ENCODE results near the gene SRP9. TPM values are rescaled to one million over a fixed set of nuclear protein-coding genes. Genes with fewer than 3 reads are reported as not detected.
"Not testable (repeated sequence)": the region's sequence is repeated elsewhere in the genome, so short reads cannot be mapped to it uniquely, and the experiment has no call there.

Gene SRP9
- total RNA-seq, 1 experiment from 2014 or later, result 282 TPM

DNA sequence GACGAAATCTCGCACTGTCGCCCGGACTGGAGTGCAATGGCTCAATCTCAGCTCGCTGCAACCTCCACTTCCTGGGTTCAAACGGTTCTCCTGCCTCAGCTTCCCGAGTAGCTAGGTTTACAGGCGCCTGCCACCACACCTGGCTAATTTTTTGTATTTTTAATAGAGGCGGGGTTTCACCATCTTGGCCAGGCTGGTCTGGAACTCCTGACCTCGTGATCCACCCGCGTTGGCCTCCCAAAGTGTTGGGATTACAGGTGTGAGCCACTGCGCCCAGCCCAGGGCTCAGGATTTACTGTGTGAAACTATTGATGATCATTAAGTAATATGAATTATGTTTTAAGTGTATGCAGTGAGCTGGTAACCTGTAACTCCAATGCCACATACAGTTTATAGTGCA, 1.5 kb downstream of the SRP9 start:
- H3K27me3 ChIP-seq (ENCODE audit: control insufficient read depth, insufficient read depth, low read length); ATAC-seq; H3K9me3 ChIP-seq (ENCODE audit: control insufficient read depth, insufficient read depth, low read depth, low read length); DNase-seq (ENCODE audit: low read depth, low spot score); BruUV-seq (replicated peaks); CTCF ChIA-PET: not testable (repeated sequence)
- H3K4me3 ChIP-seq (ENCODE audit: low read depth in 2 of 2, low read length in 2 of 2), result peak overlapping the region; percentile 92 to 98
- peaks cover 21% of the 10 kb centered on the region for H3K36me3 ChIP-seq (ENCODE audit: control insufficient read depth, insufficient read depth, low read length)
- in situ Hi-C loops (cut with HindIII; ENCODE audit: low pct_unique_long_range_greater_than_20kb, low sequenced_read_pairs) (loop anchor here (10.0 kb wide), 1 partner anchor 224 kb away; no protein-coding TSS in a partner anchor), intact Hi-C loops (cut with micrococcal nuclease; ENCODE audit: unreplicated experiment) (loop anchor here (5.0 kb wide), 2 partner anchors 68 to 198 kb away; no protein-coding TSS in a partner anchor)
- POLR2A ChIA-PET, result interaction anchor here (0.6 kb wide), 1 partner anchor 1458 kb away, joined by 5 read pairs; no protein-coding TSS in a partner anchor
- peak overlapping the region; percentile 97 for H3K27ac ChIP-seq (ENCODE audit: low read length)
- peaks cover 24% of the 10 kb centered on the region; the same call in 1 of the 2 replicates for H3K4me1 ChIP-seq (ENCODE audit: control insufficient read depth, insufficient read depth, low read length)

DNA sequence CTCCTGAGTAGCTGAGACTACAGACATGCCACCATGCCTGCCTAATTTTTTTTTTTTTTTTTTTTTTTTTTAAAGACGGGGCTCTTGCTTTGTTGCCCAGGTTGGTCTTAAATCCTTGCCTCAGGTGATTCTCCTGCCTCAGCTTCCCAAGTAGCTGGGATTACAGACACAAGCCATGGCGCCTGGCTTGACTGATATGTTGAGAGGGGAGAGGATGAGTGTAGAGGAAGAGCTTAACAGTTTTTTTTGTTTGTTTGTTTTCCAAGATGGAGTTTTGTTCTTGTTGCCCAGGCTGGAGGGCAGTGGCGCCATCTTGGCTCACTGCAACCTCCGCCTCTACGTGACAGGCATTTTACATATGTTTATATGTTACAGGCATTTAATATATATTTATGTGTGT, 2.5 kb downstream of the SRP9 start:
- Histone ChIP-seq H3K4me1 (ENCODE audit: control insufficient read depth, insufficient read depth, low read length) (peaks cover 24% of the 10 kb centered on the region; the same call in 1 of the 2 replicates), H3K9me3 (ENCODE audit: control insufficient read depth, insufficient read depth, low read depth, low read length) (no peaks in the 10 kb centered on the region), H3K36me3 (ENCODE audit: control insufficient read depth, insufficient read depth, low read length) (peaks cover 21% of the 10 kb centered on the region), H3K27ac (ENCODE audit: low read length) (peak overlapping the region; percentile 97), H3K27me3 (ENCODE audit: control insufficient read depth, insufficient read depth, low read length) (no peaks in the 10 kb centered on the region), H3K4me3 (ENCODE audit: low read depth in 2 of 2, low read length in 2 of 2) (no peak overlapping the region)
- ATAC-seq, result no peak
- intact Hi-C loops (cut with micrococcal nuclease; ENCODE audit: unreplicated experiment), result no loop called here
- no peak for DNase-seq (ENCODE audit: low read depth, low spot score)
- ChIA-PET POLR2A (no interaction called here), CTCF (interaction anchor here (1.0 kb wide), 1 partner anchor 23 kb away, joined by 4 read pairs; no protein-coding TSS in a partner anchor)
- TF ChIP-seq POLR2AphosphoS5 (IDR thresholded peaks at IDR 0.05; ENCODE audit: low read depth, low read length) (no peak), TCF7L2 (IDR thresholded peaks at IDR 0.05; ENCODE audit: low read depth, low read length) (no peak)
- in situ Hi-C loops (cut with HindIII; ENCODE audit: low pct_unique_long_range_greater_than_20kb, low sequenced_read_pairs), result no loop called here
- BruUV-seq (replicated peaks), result no TSS peak

DNA sequence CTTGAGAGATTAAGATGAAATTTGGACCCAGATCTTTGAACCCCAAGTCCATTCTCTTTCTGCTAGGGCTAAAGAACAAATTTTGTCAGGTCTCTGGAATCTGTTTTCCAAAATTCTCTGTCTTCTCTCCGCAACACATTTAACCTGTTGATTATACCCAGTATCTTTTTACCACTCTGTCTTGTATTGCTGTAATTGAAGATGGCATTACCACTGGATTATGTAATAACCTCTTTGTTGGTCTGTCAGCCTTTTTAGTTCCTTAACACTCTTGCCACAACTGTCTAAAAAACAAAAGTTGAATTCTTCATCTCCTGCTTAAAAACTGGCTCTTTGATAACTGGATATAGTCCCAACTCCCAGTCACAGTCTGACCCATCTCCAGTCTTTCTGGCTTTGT, 3.0 kb downstream of the SRP9 start:
- no peak for DNase-seq (ENCODE audit: low read depth, low spot score)
- Histone ChIP-seq H3K36me3 (ENCODE audit: control insufficient read depth, insufficient read depth, low read length) (peaks cover 21% of the 10 kb centered on the region), H3K4me3 (ENCODE audit: low read depth in 2 of 2, low read length in 2 of 2) (no peak overlapping the region), H3K27me3 (ENCODE audit: control insufficient read depth, insufficient read depth, low read length) (no peaks in the 10 kb centered on the region), H3K27ac (ENCODE audit: low read length) (no peak overlapping the region), H3K4me1 (ENCODE audit: control insufficient read depth, insufficient read depth, low read length) (peaks cover 24% of the 10 kb centered on the region; the same call in 1 of the 2 replicates), H3K9me3 (ENCODE audit: control insufficient read depth, insufficient read depth, low read depth, low read length) (no peaks in the 10 kb centered on the region)
- no peak for ATAC-seq
- CTCF ChIA-PET, result interaction anchor here (1.0 kb wide), 1 partner anchor 23 kb away, joined by 4 read pairs; no protein-coding TSS in a partner anchor
- BruUV-seq (replicated peaks), result no TSS peak
- POLR2A ChIA-PET, result no interaction called here
- intact Hi-C loops (cut with micrococcal nuclease; ENCODE audit: unreplicated experiment), result no loop called here
- TF ChIP-seq, protein P1, sequence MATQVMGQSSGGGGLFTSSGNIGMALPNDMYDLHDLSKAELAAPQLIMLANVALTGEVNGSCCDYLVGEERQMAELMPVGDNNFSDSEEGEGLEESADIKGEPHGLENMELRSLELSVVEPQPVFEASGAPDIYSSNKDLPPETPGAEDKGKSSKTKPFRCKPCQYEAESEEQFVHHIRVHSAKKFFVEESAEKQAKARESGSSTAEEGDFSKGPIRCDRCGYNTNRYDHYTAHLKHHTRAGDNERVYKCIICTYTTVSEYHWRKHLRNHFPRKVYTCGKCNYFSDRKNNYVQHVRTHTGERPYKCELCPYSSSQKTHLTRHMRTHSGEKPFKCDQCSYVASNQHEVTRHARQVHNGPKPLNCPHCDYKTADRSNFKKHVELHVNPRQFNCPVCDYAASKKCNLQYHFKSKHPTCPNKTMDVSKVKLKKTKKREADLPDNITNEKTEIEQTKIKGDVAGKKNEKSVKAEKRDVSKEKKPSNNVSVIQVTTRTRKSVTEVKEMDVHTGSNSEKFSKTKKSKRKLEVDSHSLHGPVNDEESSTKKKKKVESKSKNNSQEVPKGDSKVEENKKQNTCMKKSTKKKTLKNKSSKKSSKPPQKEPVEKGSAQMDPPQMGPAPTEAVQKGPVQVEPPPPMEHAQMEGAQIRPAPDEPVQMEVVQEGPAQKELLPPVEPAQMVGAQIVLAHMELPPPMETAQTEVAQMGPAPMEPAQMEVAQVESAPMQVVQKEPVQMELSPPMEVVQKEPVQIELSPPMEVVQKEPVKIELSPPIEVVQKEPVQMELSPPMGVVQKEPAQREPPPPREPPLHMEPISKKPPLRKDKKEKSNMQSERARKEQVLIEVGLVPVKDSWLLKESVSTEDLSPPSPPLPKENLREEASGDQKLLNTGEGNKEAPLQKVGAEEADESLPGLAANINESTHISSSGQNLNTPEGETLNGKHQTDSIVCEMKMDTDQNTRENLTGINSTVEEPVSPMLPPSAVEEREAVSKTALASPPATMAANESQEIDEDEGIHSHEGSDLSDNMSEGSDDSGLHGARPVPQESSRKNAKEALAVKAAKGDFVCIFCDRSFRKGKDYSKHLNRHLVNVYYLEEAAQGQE (IDR thresholded peaks at IDR 0.05; ENCODE audit: insufficient read depth in 1 of 2, low read depth in 2 of 2, low read length in 1 of 2), result no peak
- no peak for TF ChIP-seq TCF7L2 (IDR thresholded peaks at IDR 0.05; ENCODE audit: low read depth, low read length)
- no peak for TF ChIP-seq SIN3A (IDR thresholded peaks at IDR 0.05; ENCODE audit: borderline replicate concordance, insufficient read depth, low read depth, low read length)
- no peak for TF ChIP-seq POLR2AphosphoS5 (IDR thresholded peaks at IDR 0.05; ENCODE audit: low read depth, low read length)
- TF ChIP-seq, protein P2, sequence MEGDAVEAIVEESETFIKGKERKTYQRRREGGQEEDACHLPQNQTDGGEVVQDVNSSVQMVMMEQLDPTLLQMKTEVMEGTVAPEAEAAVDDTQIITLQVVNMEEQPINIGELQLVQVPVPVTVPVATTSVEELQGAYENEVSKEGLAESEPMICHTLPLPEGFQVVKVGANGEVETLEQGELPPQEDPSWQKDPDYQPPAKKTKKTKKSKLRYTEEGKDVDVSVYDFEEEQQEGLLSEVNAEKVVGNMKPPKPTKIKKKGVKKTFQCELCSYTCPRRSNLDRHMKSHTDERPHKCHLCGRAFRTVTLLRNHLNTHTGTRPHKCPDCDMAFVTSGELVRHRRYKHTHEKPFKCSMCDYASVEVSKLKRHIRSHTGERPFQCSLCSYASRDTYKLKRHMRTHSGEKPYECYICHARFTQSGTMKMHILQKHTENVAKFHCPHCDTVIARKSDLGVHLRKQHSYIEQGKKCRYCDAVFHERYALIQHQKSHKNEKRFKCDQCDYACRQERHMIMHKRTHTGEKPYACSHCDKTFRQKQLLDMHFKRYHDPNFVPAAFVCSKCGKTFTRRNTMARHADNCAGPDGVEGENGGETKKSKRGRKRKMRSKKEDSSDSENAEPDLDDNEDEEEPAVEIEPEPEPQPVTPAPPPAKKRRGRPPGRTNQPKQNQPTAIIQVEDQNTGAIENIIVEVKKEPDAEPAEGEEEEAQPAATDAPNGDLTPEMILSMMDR (IDR thresholded peaks at IDR 0.05), result no peak
- in situ Hi-C loops (cut with HindIII; ENCODE audit: low pct_unique_long_range_greater_than_20kb, low sequenced_read_pairs), result no loop called here

DNA sequence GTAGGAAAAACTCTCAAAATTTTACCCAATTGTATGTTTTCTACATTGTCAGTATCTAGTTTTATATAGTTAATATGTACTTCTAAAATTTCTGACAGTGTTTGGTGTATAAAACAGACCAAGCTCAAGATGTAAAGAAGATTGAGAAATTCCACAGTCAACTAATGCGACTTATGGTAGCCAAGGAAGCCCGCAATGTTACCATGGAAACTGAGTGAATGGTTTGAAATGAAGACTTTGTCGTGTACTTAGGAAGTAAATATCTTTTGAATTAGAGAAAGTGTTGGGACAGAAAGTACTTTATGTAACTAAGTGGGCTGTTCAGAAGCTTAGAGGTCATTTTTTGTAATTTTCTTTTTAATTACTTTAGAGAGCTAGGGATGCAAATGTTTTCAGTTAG, 11.5 kb downstream of the SRP9 start:
- BruUV-seq (replicated peaks); H3K4me3 ChIP-seq (ENCODE audit: low read depth in 2 of 2, low read length in 2 of 2); H3K27me3 ChIP-seq (ENCODE audit: control insufficient read depth, insufficient read depth, low read length); DNase-seq (ENCODE audit: low read depth, low spot score); in situ Hi-C loops (cut with HindIII; ENCODE audit: low pct_unique_long_range_greater_than_20kb, low sequenced_read_pairs); H3K9me3 ChIP-seq (ENCODE audit: control insufficient read depth, insufficient read depth, low read depth, low read length); H3K27ac ChIP-seq (ENCODE audit: low read length); CTCF ChIA-PET; ATAC-seq; intact Hi-C loops (cut with micrococcal nuclease; ENCODE audit: unreplicated experiment); H3K4me1 ChIP-seq (ENCODE audit: control insufficient read depth, insufficient read depth, low read length): not testable (repeated sequence)
- POLR2A ChIA-PET, result interaction anchor here (0.9 kb wide), 1 partner anchor 11 kb away, joined by 3 read pairs; the partner anchor contains the start of gene SRP9
- peaks cover 26% of the 10 kb centered on the region for H3K36me3 ChIP-seq (ENCODE audit: control insufficient read depth, insufficient read depth, low read length)

Data from Panc1 (cell line).